Right cardiac atrium (tissue), 5 donors: ENCODE measurements around the gene JADE3. TPM values are rescaled to one million over a fixed set of nuclear protein-coding genes. Genes with fewer than 3 reads are reported as not detected.

Experiments
- ATAC-seq, 2 donors: fragments of 200-7000 bp; cut with Tn5 transposase; one replicate each; pipeline versions ENCODE4 v1.8.0 to v1.9.1; 2020; ENCODE audit warnings: moderate library complexity in 2 of 2, mild to moderate bottlenecking in 1 of 2
- DNase-seq, 3 donors: peaks; one replicate each; pipeline ENCODE4 v3.0.0-alpha.2; 2020
- H3K27ac ChIP-seq: one replicate; pipeline ENCODE4 v1.5.1; 2013; ENCODE audit warnings: mild to moderate bottlenecking, low read length, control low read depth, moderate library complexity
- H3K27me3 ChIP-seq: one replicate; pipeline ENCODE4 v1.6.1; 2013; ENCODE audit not compliant: control insufficient read depth, insufficient read depth
- H3K4me1 ChIP-seq: one replicate; pipeline ENCODE4 v1.6.1; 2013; ENCODE audit warnings: low read length; ENCODE audit not compliant: control insufficient read depth, insufficient read depth
- H3K4me3 ChIP-seq: one replicate; pipeline ENCODE4 v1.5.1; 2013; ENCODE audit warnings: low read length, control low read depth
- H3K9me3 ChIP-seq: one replicate; pipeline ENCODE4 v1.6.1; 2013; ENCODE audit warnings: low read length; ENCODE audit not compliant: control insufficient read depth
- WGBS: extraction: QIAGEN DNeasy Blood & Tissue Kit; methylation state at CpG from one replicate; pipeline ENCODE4 v1.1.7; 2013; 5-methylcytosine and 5-hydroxymethylcytosine counted together
- intact Hi-C, 4 donors: fragments of 100-400 bp; cut with DNase I; formaldehyde crosslinking; loops; one replicate each; pipeline versions ENCODE4 v1.11.0 to v1.14.0; 2022 to 2023
- polyA plus RNA-seq: library from polyadenylated mRNA; stranded (reverse); fragments of 200-250 nt; gene quantifications from one replicate; pipeline ENCODE4 v1.2.3, GENCODE V29; 2013
- total RNA-seq, 4 donors: library from RNA; stranded (reverse); fragmentation: NEBNext Ultra II Directional; extraction: Animal tissue kit (Norgen Biotek cat#: 25700); gene quantifications; one replicate each; pipeline ENCODE4 v1.2.1, GENCODE V29; 2021
- donor health status: healthy with polysubstance abuse.
- donor health status: DM: no; HTN: yes; CAD: no.
- donor health status: DM: no; HTN: no; CAD: no.
- donor health status: DM: no; HTN: yes; CAD: no; lungs with severe emphysema.
- donor health status: DM: yes; HTN: yes; CAD: no.

The JADE3 gene
- total and polyA plus RNA-seq, 5 donors = 2.5 to 6.7 (median 6.3) TPM

DNA sequence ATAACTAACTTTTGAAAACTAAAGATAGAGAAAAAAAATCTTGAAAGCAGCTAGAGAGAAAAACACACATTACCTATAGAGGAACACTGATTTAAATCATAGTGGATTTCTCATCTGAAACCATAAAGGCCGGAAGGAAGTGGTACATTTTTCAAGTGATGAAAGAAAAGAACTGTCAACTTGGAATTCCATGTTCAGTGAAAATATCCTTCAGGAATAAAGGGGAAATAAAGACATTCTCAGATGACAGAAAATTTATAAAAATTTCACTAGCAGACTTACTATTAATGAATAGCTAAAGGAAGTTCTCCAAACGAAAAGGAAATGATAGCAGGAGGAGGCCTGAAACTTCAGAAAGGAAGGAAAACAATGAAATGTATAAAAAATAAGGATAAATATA lies 7.6 kb upstream of the JADE3 start:
- Histone ChIP-seq H3K4me1 (peaks cover 2% of the 10 kb centered on the region), H3K27ac (no peak overlapping the region), H3K4me3 (no peak overlapping the region), H3K9me3 (no peaks in the 10 kb centered on the region), H3K27me3 (no peaks in the 10 kb centered on the region)
- ATAC-seq (no peak), DNase-seq (no peak)
- 57% methylated on average over 2 of the region's 2 CpGs for WGBS
- intact Hi-C loops = loop anchor here in 2 of 4 donors (5.0 to 10.0 kb wide), 3 partner anchors 70 to 120 kb away; no protein-coding TSS in a partner anchor

GRCh38 chrX:46910415-46910814 lies 1.8 kb upstream of the JADE3 start:
- H3K4me3 ChIP-seq = no peak overlapping the region
- H3K27me3 ChIP-seq = no peaks in the 10 kb centered on the region
- intact Hi-C loops = no loop called here
- H3K4me1 ChIP-seq = no peaks in the 10 kb centered on the region
- H3K27ac ChIP-seq = no peak overlapping the region
- DNase-seq = no peak
- no peak for ATAC-seq
- H3K9me3 ChIP-seq = no peaks in the 10 kb centered on the region
- 93% methylated on average over 3 of the region's 3 CpGs for WGBS

- peak; percentile 70 to 76 for ATAC-seq
- DNase-seq = peak; percentile 46 to 74 (median 70)
- intact Hi-C loops = no loop called here
- peak overlapping the region; percentile 66 for H3K4me3 ChIP-seq
- WGBS = under 1% methylated on average over 94 of the region's 109 CpGs
- no peaks in the 10 kb centered on the region for H3K4me1 ChIP-seq
- H3K27ac ChIP-seq = peak overlapping the region; percentile 29
- H3K27me3 ChIP-seq = no peaks in the 10 kb centered on the region
- H3K9me3 ChIP-seq = no peaks in the 10 kb centered on the region
Measured at GRCh38 chrX:46912603-46913491, 626 bp downstream of the JADE3 start.

- peak overlapping the region; percentile 66 for H3K4me3 ChIP-seq
- H3K9me3 ChIP-seq = no peaks in the 10 kb centered on the region
- no peaks in the 10 kb centered on the region for H3K4me1 ChIP-seq
- H3K27me3 ChIP-seq = no peaks in the 10 kb centered on the region
- peak in 2 of 3 donors; percentile 16 to 41 for DNase-seq
- intact Hi-C loops = no loop called here
- WGBS = 2% methylated on average over 14 of the region's 14 CpGs
- no peak for ATAC-seq
- H3K27ac ChIP-seq = no peak overlapping the region
Measured at GRCh38 chrX:46913667-46914066, 1.4 kb downstream of the JADE3 start.

GRCh38 chrX:46916273-46916672 lies 4.1 kb downstream of the JADE3 start:
- Histone ChIP-seq H3K9me3 (no peaks in the 10 kb centered on the region), H3K27me3 (no peaks in the 10 kb centered on the region), H3K4me3 (no peak overlapping the region), H3K27ac (no peak overlapping the region), H3K4me1 (no peaks in the 10 kb centered on the region)
- no peak for ATAC-seq
- no peak for DNase-seq
- WGBS = 54% methylated on average over 2 of the region's 2 CpGs
- intact Hi-C loops = no loop called here

- WGBS = 95% methylated on average over 1 of the region's 1 CpG
- Histone ChIP-seq H3K27me3 (no peaks in the 10 kb centered on the region), H3K4me3 (no peak overlapping the region), H3K9me3 (no peaks in the 10 kb centered on the region), H3K4me1 (no peaks in the 10 kb centered on the region), H3K27ac (no peak overlapping the region)
- DNase-seq = no peak
- no peak for ATAC-seq
- intact Hi-C loops = no loop called here
Measured at GRCh38 chrX:46917622-46918021, 5.4 kb downstream of the JADE3 start.

DNA sequence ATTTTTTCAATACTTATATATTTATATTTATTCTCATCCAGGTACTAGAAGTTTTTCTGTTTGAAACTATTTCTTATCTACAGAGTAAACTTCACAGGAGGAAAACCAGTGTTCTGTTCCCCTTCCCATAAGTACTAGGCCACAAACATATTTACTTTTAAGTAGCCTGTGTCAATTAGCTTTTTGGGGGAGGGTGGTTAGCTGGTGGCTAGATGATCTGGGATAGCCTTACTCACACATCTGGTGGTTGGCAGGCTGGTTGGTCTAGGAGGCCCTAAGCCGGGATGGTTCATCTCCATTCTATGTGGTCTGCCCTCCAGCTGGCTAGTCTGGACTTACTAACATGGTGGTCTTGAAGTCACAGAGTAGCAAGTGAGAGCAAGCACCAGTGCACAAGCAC lies 6.2 kb downstream of the JADE3 start:
- no peak for ATAC-seq
- no peak for DNase-seq
- WGBS = 92% methylated on average over 1 of the region's 1 CpG
- H3K9me3 ChIP-seq = no peaks in the 10 kb centered on the region
- no peak overlapping the region for H3K4me3 ChIP-seq
- H3K27me3 ChIP-seq = no peaks in the 10 kb centered on the region
- intact Hi-C loops = no loop called here
- H3K4me1 ChIP-seq = peaks cover 1% of the 10 kb centered on the region
- no peak overlapping the region for H3K27ac ChIP-seq

- Histone ChIP-seq H3K27ac (no peak overlapping the region), H3K4me1 (peaks cover 1% of the 10 kb centered on the region), H3K27me3 (no peaks in the 10 kb centered on the region), H3K4me3 (no peak overlapping the region), H3K9me3 (no peaks in the 10 kb centered on the region)
- intact Hi-C loops = no loop called here
- 74% methylated on average over 4 of the region's 4 CpGs for WGBS
- ATAC-seq = no peak
- no peak for DNase-seq
Measured at GRCh38 chrX:46920235-46920634, 8.0 kb downstream of the JADE3 start.

GRCh38 chrX:46922611-46923010 lies 10.4 kb downstream of the JADE3 start:
- intact Hi-C loops = no loop called here
- no peaks in the 10 kb centered on the region for H3K9me3 ChIP-seq
- WGBS = 98% methylated on average over 1 of the region's 1 CpG
- DNase-seq (no peak), ATAC-seq (no peak)
- H3K4me3 ChIP-seq = no peak overlapping the region
- no peak overlapping the region for H3K27ac ChIP-seq
- peaks cover 1% of the 10 kb centered on the region for H3K4me1 ChIP-seq
- H3K27me3 ChIP-seq = no peaks in the 10 kb centered on the region

- 96% methylated on average over 3 of the region's 3 CpGs for WGBS
- H3K9me3 ChIP-seq = no peaks in the 10 kb centered on the region
- intact Hi-C loops = no loop called here
- ATAC-seq (no peak), DNase-seq (no peak)
- H3K27me3 ChIP-seq = no peaks in the 10 kb centered on the region
- no peak overlapping the region for H3K27ac ChIP-seq
- peaks cover 1% of the 10 kb centered on the region for H3K4me1 ChIP-seq
- H3K4me3 ChIP-seq = no peak overlapping the region
Measured at GRCh38 chrX:46927718-46928117, 15.5 kb downstream of the JADE3 start.

- no peak for DNase-seq
- no peaks in the 10 kb centered on the region for H3K9me3 ChIP-seq
Measured at GRCh38 chrX:46929439-46930261, 17.4 kb downstream of the JADE3 start.

More at GRCh38 chrX:46929439-46930261, 17.4 kb downstream of the JADE3 start:
- H3K4me1 ChIP-seq = no peaks in the 10 kb centered on the region
- intact Hi-C loops = no loop called here
- H3K4me3 ChIP-seq = no peak overlapping the region
- H3K27ac ChIP-seq = no peak overlapping the region
- H3K27me3 ChIP-seq = no peaks in the 10 kb centered on the region
- 76% methylated on average over 3 of the region's 3 CpGs for WGBS
- ATAC-seq = no peak
